GM12875 (cell line): ENCODE data around the gene RSPO3.

Experiments used
- H3K4me3 ChIP-seq: one replicate; pipeline ENCODE4 v1.5.1; 2011; ENCODE audit warnings: low read depth, low read length, control low read depth
- TF ChIP-seq, protein P1 (sequence below): IDR thresholded peaks from 2 replicates; pipeline ENCODE4 v1.5.1; 2011; ENCODE audit warnings: low read depth, mild to moderate bottlenecking, control low read depth, inconsistent platforms, low read length, moderate library complexity, borderline replicate concordance; ENCODE audit not compliant: insufficient read depth

The RSPO3 gene

DNA sequence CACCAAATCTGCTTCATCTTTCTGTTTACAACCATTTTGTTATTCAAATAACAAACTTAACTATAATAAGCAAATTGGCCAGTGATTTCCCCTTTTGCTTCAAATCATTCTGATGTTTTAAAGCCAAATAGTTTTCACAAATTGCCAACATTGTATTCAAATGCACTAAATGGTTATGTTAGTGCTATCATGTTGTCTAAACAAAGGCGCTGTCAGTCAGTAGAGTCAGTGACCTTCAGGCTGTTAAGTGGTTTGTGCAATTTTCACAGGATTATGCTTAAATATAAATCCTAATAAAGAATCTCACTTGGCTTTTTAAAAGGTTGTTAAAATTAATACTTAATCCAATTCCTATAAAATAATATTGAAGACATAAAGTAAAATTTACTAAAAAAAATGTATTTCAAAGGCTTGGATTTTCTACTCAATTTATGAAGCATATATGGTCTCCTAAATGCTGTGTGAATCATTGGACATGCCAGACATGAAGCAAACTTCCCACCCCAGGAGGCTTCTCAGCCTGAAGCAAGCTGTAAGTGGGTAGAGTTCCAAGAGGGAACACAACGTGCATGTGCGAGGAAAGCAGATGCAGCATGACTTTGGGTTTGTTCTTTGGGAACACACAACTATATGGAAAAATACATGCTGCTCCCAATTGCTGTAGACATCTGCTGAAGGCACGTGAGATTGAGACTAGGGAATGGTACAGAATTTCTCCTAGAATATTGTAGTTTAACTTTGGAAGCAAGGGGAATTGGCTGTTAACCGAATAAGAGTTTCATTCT, 54.9 kb downstream of the RSPO3 start:
- no peak overlapping the region for H3K4me3 ChIP-seq

DNA sequence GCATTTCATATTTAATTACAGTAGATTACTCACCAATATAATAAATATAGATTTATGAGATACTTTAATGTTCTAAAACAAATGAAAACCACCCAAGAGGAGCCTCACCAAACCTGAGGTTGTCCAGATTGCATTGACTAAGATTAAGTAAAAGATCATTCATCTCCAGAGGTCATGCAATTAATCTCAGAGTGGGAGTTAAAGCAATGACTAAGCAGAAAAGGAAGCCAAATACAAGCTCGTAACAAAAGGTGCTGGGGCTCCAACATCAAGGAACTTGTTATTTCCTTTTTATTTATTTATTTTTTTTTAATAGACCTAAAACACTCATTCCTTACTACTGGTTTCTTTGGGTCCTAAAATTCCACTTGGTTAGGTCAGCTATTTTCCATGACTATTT, 57.7 kb downstream of the RSPO3 start:
- TF ChIP-seq, protein P1, sequence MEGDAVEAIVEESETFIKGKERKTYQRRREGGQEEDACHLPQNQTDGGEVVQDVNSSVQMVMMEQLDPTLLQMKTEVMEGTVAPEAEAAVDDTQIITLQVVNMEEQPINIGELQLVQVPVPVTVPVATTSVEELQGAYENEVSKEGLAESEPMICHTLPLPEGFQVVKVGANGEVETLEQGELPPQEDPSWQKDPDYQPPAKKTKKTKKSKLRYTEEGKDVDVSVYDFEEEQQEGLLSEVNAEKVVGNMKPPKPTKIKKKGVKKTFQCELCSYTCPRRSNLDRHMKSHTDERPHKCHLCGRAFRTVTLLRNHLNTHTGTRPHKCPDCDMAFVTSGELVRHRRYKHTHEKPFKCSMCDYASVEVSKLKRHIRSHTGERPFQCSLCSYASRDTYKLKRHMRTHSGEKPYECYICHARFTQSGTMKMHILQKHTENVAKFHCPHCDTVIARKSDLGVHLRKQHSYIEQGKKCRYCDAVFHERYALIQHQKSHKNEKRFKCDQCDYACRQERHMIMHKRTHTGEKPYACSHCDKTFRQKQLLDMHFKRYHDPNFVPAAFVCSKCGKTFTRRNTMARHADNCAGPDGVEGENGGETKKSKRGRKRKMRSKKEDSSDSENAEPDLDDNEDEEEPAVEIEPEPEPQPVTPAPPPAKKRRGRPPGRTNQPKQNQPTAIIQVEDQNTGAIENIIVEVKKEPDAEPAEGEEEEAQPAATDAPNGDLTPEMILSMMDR: no peak

More for the DNA sequence above, 54.9 kb downstream of the RSPO3 start:
- TF ChIP-seq, protein P1: no peak

DNA sequence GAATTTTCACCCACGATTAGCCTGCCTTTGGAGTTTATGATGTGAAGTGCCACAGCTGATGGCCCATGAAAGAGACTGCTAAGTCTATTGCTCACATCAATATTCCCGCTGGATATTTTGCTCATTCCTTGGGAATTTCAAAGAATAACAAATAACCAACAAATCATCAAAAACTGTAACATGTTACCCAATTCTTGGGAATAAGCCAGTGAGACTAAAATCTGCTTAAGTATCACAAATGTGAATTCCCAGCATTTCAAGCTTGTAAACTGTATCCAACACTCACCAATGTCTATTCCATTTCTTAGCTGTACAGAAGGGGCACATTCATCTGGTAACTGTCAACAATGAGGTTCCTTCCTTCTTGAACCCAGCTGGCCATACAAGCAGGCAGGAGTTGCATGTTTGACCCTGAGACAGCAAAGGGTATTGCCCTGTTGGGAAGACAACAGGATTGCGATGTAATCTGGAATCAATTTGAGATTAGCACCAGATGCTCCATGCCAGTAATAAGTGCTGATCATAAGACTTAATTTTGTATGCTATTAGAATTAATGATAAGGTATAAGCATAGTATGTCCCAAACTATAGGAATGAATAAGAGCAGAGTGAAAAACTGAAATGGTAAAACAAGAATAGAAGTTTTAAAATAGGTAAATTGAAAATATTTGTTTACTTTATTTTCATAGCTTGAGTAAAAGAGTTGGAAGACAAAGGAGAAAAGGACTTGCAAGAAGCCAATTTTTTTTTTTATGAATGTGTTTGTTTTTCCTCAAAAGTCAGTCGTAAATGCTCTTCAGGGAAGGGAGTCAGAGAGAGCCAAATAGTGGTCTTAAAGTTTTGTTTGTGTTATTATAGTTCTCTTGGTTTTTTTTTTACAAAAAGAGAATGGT, 58.8 kb downstream of the RSPO3 start:
- no peak overlapping the region for H3K4me3 ChIP-seq
- TF ChIP-seq, protein P1: no peak

More for the DNA sequence above, 57.7 kb downstream of the RSPO3 start:
- no peak overlapping the region for H3K4me3 ChIP-seq

DNA sequence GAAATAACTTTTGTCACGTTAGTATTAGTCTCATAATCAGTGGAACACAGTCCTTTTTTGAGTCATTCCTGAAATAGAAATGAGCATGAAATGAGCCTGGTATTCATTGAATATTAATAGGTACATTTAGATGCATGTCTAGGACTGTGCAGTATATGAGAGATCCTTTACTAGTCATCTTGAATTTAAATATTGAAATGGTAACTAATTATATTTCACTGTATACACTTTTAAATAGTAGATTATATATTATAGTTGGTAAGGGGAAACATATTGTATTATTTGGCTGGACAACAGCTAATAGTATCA, 59.4 kb downstream of the RSPO3 start:
- TF ChIP-seq, protein P1: no peak
- H3K4me3 ChIP-seq: no peak overlapping the region

DNA sequence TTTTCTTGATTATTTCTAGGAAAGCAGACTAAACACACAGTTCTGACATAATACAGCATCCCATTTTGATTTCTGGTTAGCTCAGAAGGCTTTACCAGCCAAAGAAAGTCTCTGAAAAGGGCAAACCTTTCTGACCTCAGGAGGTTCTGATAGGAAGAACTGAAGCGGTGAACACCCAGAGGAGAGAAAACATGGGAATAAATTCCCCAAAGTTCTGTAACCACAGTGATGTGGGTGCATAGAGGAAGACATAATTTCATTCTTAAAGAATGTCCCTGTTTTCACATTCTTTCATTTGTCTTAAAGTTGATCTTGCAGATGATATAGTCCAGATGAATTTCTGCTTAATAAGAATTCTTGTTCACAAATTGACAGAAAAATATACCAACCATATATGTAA, 60.3 kb downstream of the RSPO3 start:
- TF ChIP-seq, protein P1: no peak

DNA sequence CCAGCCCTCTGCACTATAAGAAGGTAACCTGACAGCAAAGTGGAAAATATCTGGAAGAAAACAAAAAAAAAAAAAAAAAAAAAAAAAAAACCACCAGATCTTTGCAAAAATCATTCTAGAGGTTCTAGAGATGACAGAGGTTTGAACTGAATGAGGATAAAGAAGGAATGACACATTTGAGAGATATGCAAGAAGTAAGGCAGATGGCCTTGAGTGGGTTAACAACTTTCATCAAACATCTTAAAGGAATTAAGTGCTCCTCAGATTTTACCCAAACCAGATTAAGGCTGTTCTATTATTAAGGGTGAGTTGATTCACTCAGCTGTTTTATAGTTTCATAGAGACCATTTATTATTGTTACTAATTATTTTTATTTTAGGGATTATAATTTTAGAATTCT, 62.0 kb downstream of the RSPO3 start:
- TF ChIP-seq, protein P1: no peak
- no peak overlapping the region for H3K4me3 ChIP-seq

More for the DNA sequence above, 60.3 kb downstream of the RSPO3 start:
- H3K4me3 ChIP-seq: no peak overlapping the region

DNA sequence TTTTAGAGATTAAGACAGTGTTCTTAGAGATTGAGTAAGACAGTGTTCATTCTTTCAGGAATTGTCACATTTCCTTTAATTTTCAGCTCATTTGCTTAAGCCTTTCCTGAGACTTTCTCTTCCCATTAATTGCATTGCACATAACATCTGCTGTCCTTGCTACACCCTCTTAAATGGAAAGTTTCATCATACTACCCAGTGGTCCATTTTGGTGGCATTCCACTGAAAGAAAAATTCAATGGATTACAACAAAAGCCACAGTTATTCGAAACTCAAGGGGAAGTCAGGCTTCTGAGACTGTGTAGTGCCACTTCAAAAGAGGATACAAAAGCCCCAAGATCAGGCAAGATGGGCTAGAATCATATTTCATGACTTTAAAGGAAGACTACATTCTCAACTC, 64.0 kb downstream of the RSPO3 start:
- H3K4me3 ChIP-seq: no peak overlapping the region
- TF ChIP-seq, protein P1: no peak
